ENCODE data around the gene CELF5. TPM values are rescaled to one million over a fixed set of nuclear protein-coding genes. Genes with fewer than 3 reads are reported as not detected.

The CELF5 gene
- total and polyA plus RNA-seq, 9 of the 15 experiments (the other 6 are each of a cell fraction or from before 2014, with no cell fraction given) = 0.01 to 0.56 (median 0.22) TPM

GRCh38 chr19:3253270-3253669, 28.8 kb downstream of the CELF5 start (continued):
- no peak for TF ChIP-seq GTF2A2 (tag; IDR thresholded peaks at IDR 0.05)
- peak in 2 of 3 experiments; percentile 27 to 32; a peak in 3 of 6 replicates for TF ChIP-seq CTCF (IDR thresholded peaks at IDR 0.05 in 2 of 3, conservative IDR thresholded peaks at IDR 0.05 in 1 of 3; ENCODE audit: insufficient read depth in 2 of 3, low read depth in 1 of 3, low read length in 3 of 3)
- TF ChIP-seq NFIX (CRISPR knock-in tag; IDR thresholded peaks at IDR 0.05; ENCODE audit: low read depth) = no peak
- TF ChIP-seq USF1 (CRISPR knock-in tag; IDR thresholded peaks at IDR 0.05) = peak; percentile 70
- peak; percentile 61 for TF ChIP-seq MYC (IDR thresholded peaks at IDR 0.05; ENCODE audit: low read depth, low read length)
- TF ChIP-seq MYC (CRISPR knock-in tag; IDR thresholded peaks at IDR 0.05; ENCODE audit: borderline replicate concordance, low read depth) = no peak
- TF ChIP-seq YBX1 (IDR thresholded peaks at IDR 0.05) = no peak
- no peak for TF ChIP-seq XRCC5 (IDR thresholded peaks at IDR 0.05; ENCODE audit: low read depth, low read length)
- TF ChIP-seq POLR2G (IDR thresholded peaks at IDR 0.05; ENCODE audit: low read depth, low read length) = no peak
- TF ChIP-seq ZNF280A (IDR thresholded peaks at IDR 0.05; ENCODE audit: low read depth, partially characterized antibody) = no peak

All from K562 (cell line).